K562 (cell line): Measurements from ENCODE around the gene FZD10. TPM values are rescaled to one million over a fixed set of nuclear protein-coding genes. Genes with fewer than 3 reads are reported as not detected.

Experiments
- ATAC-seq: fragments of 200-7000 bp; cut with Tn5 transposase; 3 replicates; pipeline ENCODE4 v1.9.1; 2020; ENCODE audit warnings: moderate library complexity
- BruUV-seq: library from RNA; stranded (reverse); fragments of 400-500 nt; replicated peaks from 2 replicates; lab custom pipeline; 2021; lab: Mats Ljungman, UMichigan
- CTCF ChIA-PET: fragments of 300-600 bp; formaldehyde crosslinking; extraction: SDS; loops from one replicate; lab custom pipeline; 2021; ENCODE audit warnings: low intra/inter-chr PET ratio; lab: Yijun Ruan, JAX
- POLR2A ChIA-PET: fragments of 300-600, 350-650 bp; sonication (Branson Sonifier 250); formaldehyde crosslinking; extraction: SDS; loops from one replicate; lab custom pipeline; 2021; ENCODE audit warnings: antibody characterized with exemption, inconsistent platforms; lab: Yijun Ruan, JAX
- DNase-seq, 4 experiments: peaks; one replicate each; pipeline versions ENCODE4 v3.0.0 to v3.0.0-alpha.2; 2011 to 2018; ENCODE audit warnings: low spot score in 3 of 4, mixed read lengths in 3 of 4; ENCODE audit errors: extremely low read depth in 1 of 4
- FAIRE-seq: peaks from 2 replicates; lab custom pipeline; 2011; peaks lifted over from hg19 to GRCh38; lab: Jason Lieb, UNC
- H2AFZ ChIP-seq: 2 replicates; pipeline ENCODE4 v1.6.0; 2011; ENCODE audit warnings: low read depth, low read length, control low read depth, inconsistent platforms
- H3K27ac ChIP-seq: fragments of 200-600 bp; 3 replicates; pipeline ENCODE4 v1.8.0; 2011; ENCODE audit warnings: low read depth, mild to moderate bottlenecking, control low read depth, inconsistent platforms, low read length, moderate library complexity, mixed read lengths; ENCODE audit errors: extremely low read depth
- H3K27me3 ChIP-seq, 2 experiments: fragments of 300-600 bp in 1 of 2; 2 replicates in 1 of 2; 3 replicates in 1 of 2; pipeline versions ENCODE4 v1.6.0 to v1.8.0; 2011; ENCODE audit warnings: inconsistent platforms in 2 of 2, low read length in 2 of 2, mild to moderate bottlenecking in 1 of 2, mixed read lengths in 1 of 2, moderate library complexity in 1 of 2; ENCODE audit not compliant: control insufficient read depth in 2 of 2, insufficient read depth in 2 of 2
- H3K36me3 ChIP-seq: fragments of 300-600 bp; 3 replicates; pipeline ENCODE4 v1.8.0; 2011; ENCODE audit warnings: mild to moderate bottlenecking, low read length, inconsistent platforms; ENCODE audit not compliant: control insufficient read depth, insufficient read depth
- H3K4me1 ChIP-seq, 2 experiments: fragments of 200-600 bp in 1 of 2; replicated peaks in 1 of 2; 2 replicates in 1 of 2; 3 replicates in 1 of 2; pipeline versions ENCODE4 v1.5.1 to v1.8.0; 2011; ENCODE audit warnings: inconsistent platforms in 2 of 2, low read length in 2 of 2, mild to moderate bottlenecking in 1 of 2, mixed read lengths in 1 of 2, moderate library complexity in 1 of 2; ENCODE audit not compliant: control insufficient read depth in 2 of 2, insufficient read depth in 2 of 2
- H3K4me2 ChIP-seq: 2 replicates; pipeline ENCODE4 v1.6.1; 2011; ENCODE audit warnings: low read length, control low read depth, inconsistent platforms, mixed read lengths; ENCODE audit not compliant: insufficient read depth
- H3K4me3 ChIP-seq: fragments of 200-600 bp; sonication (generic), shearing (Covaris generic); 2 replicates; pipeline ENCODE4 v1.5.1; 2016; ENCODE audit warnings: control low read depth, inconsistent platforms
- H3K79me2 ChIP-seq: fragments of 200-600 bp; 3 replicates; pipeline ENCODE4 v1.8.0; 2011; ENCODE audit warnings: low read length, inconsistent platforms; ENCODE audit not compliant: control insufficient read depth, insufficient read depth
- H3K9ac ChIP-seq, 2 experiments: 2 replicates each; pipeline versions ENCODE4 v1.6.0 to v1.6.1; 2011; ENCODE audit warnings: low read depth in 2 of 2, low read length in 2 of 2, control low read depth in 1 of 2, inconsistent platforms in 1 of 2, mild to moderate bottlenecking in 1 of 2, mixed read lengths in 1 of 2; ENCODE audit not compliant: insufficient read depth in 1 of 2
- H3K9me1 ChIP-seq: one replicate; pipeline ENCODE4 v1.6.0; 2011; ENCODE audit warnings: inconsistent platforms, mild to moderate bottlenecking, low read length, moderate library complexity; ENCODE audit not compliant: control insufficient read depth, insufficient read depth
- H3K9me3 ChIP-seq: replicated peaks from 2 replicates; pipeline ENCODE4 v1.5.1; 2011; ENCODE audit warnings: low read depth, low read length, inconsistent platforms; ENCODE audit not compliant: control insufficient read depth, insufficient read depth
- H4K20me1 ChIP-seq: replicated peaks from 2 replicates; pipeline ENCODE4 v1.6.1; 2011; ENCODE audit warnings: low read length, inconsistent platforms, mixed read lengths; ENCODE audit not compliant: control insufficient read depth, insufficient read depth
- CBX5 ChIP-seq: IDR thresholded peaks from 2 replicates; pipeline ENCODE4 v1.6.1; 2014; ENCODE audit warnings: low read depth, borderline replicate concordance
- MYBL2 ChIP-seq, 2 experiments: fragments of 450-650 bp in 1 of 2; sonication (generic) in 1 of 2; formaldehyde crosslinking in 1 of 2; IDR thresholded peaks; 2 replicates each; pipeline versions ENCODE4 v1.6.1 to v1.8.1; 2017 to 2022; ENCODE audit warnings: borderline replicate concordance in 1 of 2, inconsistent platforms in 1 of 2, low read depth in 1 of 2, mild to moderate bottlenecking in 1 of 2, missing genetic modification reagents in 1 of 2, moderate library complexity in 1 of 2
- POLR2AphosphoS5 ChIP-seq: IDR thresholded peaks from 2 replicates; pipeline ENCODE4 v1.6.1; 2011; ENCODE audit warnings: mild to moderate bottlenecking, low read depth, low read length, moderate library complexity; ENCODE audit not compliant: control insufficient read depth, insufficient read depth
- PTRF ChIP-seq: fragments of 450-650 bp; IDR thresholded peaks from 2 replicates; pipeline ENCODE4 v1.6.1; 2016; ENCODE audit warnings: mild to moderate bottlenecking, missing genetic modification characterization, missing compliant biosample characterization
- SMARCC2 ChIP-seq: fragments of 450-650 bp; IDR thresholded peaks from 2 replicates; pipeline ENCODE4 v1.6.1; 2017; ENCODE audit warnings: antibody characterized with exemption, moderate library complexity, mild to moderate bottlenecking, low read depth
- SRSF7 ChIP-seq: fragments of 200-400 bp; formaldehyde crosslinking; optimal IDR thresholded peaks from 2 replicates; pipeline ENCODE3; 2017; ENCODE audit warnings: mild to moderate bottlenecking, low read depth, low read length
- TCF3 ChIP-seq: sonication (generic); formaldehyde crosslinking; IDR thresholded peaks from 2 replicates; pipeline ENCODE4 v1.4.0; 2020; ENCODE audit warnings: mild to moderate bottlenecking, missing genetic modification reagents
- TCF7L2 ChIP-seq: fragments of 150-350 bp; IDR thresholded peaks from 2 replicates; pipeline ENCODE4 v1.6.1; 2016; ENCODE audit warnings: low read depth, mild to moderate bottlenecking, low read length, moderate library complexity
- TRIM28 ChIP-seq: fragments of 450-650 bp; IDR thresholded peaks from 2 replicates; pipeline ENCODE4 v1.6.1; 2017
- ZNF232 ChIP-seq: sonication (generic); formaldehyde crosslinking; IDR thresholded peaks from 2 replicates; pipeline ENCODE4 v1.8.0; 2022; ENCODE audit warnings: mild to moderate bottlenecking, missing genetic modification reagents
- ZNF77 ChIP-seq: fragments of 250-450 bp; sonication (Bioruptor Pico); IDR thresholded peaks from 2 replicates; pipeline ENCODE4 v1.5.0; 2020
- WGBS: fragments of 100-300 bp; shearing (Covaris generic); methylation state at CpG from one replicate; pipeline ENCODE4 v1.1.6; 2016; ENCODE audit warnings: low coverage, mixed read lengths; ENCODE audit not compliant: insufficient coverage; ENCODE audit errors: missing lambda C conversion rate; 5-methylcytosine and 5-hydroxymethylcytosine counted together
- in situ Hi-C: fragments of 300-500 bp; cut with MboI; formaldehyde crosslinking; loops from 4 replicates; pipeline ENCODE4 v1.15.0; 2018; ENCODE audit warnings: inconsistent platforms, mixed read lengths
- intact Hi-C: fragments of 100-400 bp; cut with micrococcal nuclease; formaldehyde crosslinking; loops from 2 replicates; pipeline ENCODE4 v1.14.2; 2022
- polyA plus RNA-seq, 8 experiments: library from polyadenylated mRNA; depleted of rRNA in 4 of 8; stranded (reverse) in 5 of 8; unstranded in 3 of 8; fragments of >200 nt; fragmentation: Nextera tagmentation in 2 of 8; fragmentation: Illumina TruSeq in 1 of 8; extraction: Ambion mirVana in 2 of 8; extraction: Trizol in 1 of 8; gene quantifications; 2 replicates each; pipeline versions ENCODE4 v1.2.1 to v1.2.3, GENCODE V29; 2011 to 2014; ENCODE audit warnings: inconsistent platforms in 1 of 8, missing spikeins in 1 of 8
- total RNA-seq, 7 experiments: library from RNA; depleted of rRNA in 6 of 7; stranded (reverse); fragments of >200 nt in 6 of 7; fragmentation: Illumina TruSeq in 2 of 7; extraction: Trizol in 2 of 7; gene quantifications; 2 replicates each; pipeline versions ENCODE4 v1.2.1 to v1.2.3, GENCODE V29; 2011 to 2021; ENCODE audit warnings: low replicate concordance in 1 of 7
- TF ChIP-seq, protein P1 (sequence below), 2 experiments: fragments of 450-650 bp; conservative IDR thresholded peaks; 2 replicates each; pipeline ENCODE4 v1.6.1; 2017; ENCODE audit warnings: mild to moderate bottlenecking in 2 of 2, moderate library complexity in 2 of 2
- TF ChIP-seq, protein P2 (sequence below): sonication (generic); formaldehyde crosslinking; IDR thresholded peaks from 2 replicates; pipeline ENCODE4 v1.9.0; 2022; ENCODE audit warnings: mild to moderate bottlenecking, missing genetic modification reagents
- TF ChIP-seq, protein P3 (sequence below): fragments of 250-450 bp; sonication (Bioruptor Pico); IDR thresholded peaks from 2 replicates; pipeline ENCODE4 v1.5.1; 2021; ENCODE audit warnings: mild to moderate bottlenecking
- TF ChIP-seq, protein P4 (sequence below): fragments of 450-650 bp; formaldehyde crosslinking; IDR thresholded peaks from 2 replicates; pipeline ENCODE4 v1.4.0; 2020; ENCODE audit warnings: mild to moderate bottlenecking, mixed read lengths

The FZD10 gene
- total and polyA plus RNA-seq, 9 of the 15 experiments (the other 6 are each of a cell fraction or from before 2014, with no cell fraction given) = not detected

DNA sequence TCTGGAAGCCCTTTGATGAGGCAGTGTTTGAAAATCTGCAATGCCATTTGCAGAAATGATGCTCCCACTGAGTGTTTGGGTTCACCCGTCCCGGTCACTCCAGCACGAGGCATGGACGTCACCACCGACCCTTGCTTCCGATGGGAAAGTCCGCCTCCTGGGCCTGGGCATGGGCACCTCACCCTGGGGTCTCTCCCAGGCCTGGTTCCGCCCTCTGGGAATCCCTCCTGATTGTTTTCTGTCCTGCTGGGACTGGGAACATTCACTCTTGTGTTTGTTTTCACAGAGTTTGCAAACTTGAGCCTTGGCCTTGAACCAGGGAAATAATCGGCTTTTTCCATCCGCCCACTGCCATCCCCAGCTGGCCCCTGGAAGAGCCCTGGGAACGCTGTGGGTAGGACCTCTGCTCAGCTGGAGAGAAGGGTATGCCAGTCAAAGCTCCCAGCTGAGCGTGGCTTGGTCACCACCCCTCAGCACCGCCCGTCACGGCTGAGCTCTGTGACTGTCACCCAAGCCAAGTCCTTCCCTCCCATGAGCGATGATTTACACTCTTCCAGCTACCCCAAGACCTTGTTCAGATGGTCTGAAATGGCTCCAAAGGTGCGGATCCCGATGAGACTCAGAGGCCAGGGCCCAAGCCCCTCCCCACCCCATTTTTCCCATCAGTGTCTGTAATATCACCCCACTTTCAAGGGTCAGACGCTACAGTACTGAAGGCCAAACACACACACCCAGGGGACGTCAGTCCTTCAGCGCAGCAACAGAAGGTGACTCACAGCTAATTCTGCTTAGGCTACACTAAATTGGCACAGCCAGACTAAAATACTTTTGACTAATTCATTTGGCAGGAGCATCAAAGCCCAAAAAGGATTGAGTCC, 34.1 kb upstream of the FZD10 start:
- POLR2A ChIA-PET = no interaction called here
- TF ChIP-seq, protein P1, sequence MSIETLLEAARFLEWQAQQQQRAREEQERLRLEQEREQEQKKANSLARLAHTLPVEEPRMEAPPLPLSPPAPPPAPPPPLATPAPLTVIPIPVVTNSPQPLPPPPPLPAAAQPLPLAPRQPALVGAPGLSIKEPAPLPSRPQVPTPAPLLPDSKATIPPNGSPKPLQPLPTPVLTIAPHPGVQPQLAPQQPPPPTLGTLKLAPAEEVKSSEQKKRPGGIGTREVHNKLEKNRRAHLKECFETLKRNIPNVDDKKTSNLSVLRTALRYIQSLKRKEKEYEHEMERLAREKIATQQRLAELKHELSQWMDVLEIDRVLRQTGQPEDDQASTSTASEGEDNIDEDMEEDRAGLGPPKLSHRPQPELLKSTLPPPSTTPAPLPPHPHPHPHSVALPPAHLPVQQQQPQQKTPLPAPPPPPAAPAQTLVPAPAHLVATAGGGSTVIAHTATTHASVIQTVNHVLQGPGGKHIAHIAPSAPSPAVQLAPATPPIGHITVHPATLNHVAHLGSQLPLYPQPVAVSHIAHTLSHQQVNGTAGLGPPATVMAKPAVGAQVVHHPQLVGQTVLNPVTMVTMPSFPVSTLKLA (conservative IDR thresholded peaks at IDR 0.05) = no peak
- TF ChIP-seq CBX5 = no peak
- no peak for TF ChIP-seq TCF7L2
- TF ChIP-seq, protein P2, sequence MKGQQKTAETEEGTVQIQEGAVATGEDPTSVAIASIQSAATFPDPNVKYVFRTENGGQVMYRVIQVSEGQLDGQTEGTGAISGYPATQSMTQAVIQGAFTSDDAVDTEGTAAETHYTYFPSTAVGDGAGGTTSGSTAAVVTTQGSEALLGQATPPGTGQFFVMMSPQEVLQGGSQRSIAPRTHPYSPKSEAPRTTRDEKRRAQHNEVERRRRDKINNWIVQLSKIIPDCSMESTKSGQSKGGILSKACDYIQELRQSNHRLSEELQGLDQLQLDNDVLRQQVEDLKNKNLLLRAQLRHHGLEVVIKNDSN (CRISPR knock-in tag) = no peak
- TF ChIP-seq POLR2AphosphoS5 = no peak
- TF ChIP-seq TRIM28 = no peak
- no peak for TF ChIP-seq SRSF7
- no peak for TF ChIP-seq PTRF (tag)
- TF ChIP-seq SMARCC2 = no peak
- no peak for TF ChIP-seq ZNF77 (CRISPR knock-in tag)
- no peak for TF ChIP-seq ZNF232
- TF ChIP-seq MYBL2 (IDR thresholded peaks at IDR 0.05; ENCODE audit: low read depth) = no peak
- TF ChIP-seq MYBL2 (CRISPR knock-in tag; IDR thresholded peaks at IDR 0.05; ENCODE audit: borderline replicate concordance) = no peak
- TF ChIP-seq, protein P3, sequence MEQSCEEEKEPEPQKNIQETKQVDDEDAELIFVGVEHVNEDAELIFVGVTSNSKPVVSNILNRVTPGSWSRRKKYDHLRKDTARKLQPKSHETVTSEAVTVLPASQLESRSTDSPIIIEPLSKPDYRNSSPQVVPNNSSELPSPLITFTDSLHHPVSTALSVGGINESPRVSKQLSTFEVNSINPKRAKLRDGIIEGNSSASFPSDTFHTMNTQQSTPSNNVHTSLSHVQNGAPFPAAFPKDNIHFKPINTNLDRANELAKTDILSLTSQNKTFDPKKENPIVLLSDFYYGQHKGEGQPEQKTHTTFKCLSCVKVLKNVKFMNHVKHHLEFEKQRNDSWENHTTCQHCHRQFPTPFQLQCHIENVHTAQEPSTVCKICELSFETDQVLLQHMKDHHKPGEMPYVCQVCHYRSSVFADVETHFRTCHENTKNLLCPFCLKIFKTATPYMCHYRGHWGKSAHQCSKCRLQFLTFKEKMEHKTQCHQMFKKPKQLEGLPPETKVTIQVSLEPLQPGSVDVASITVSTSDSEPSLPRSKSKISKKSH (CRISPR knock-in tag) = no peak
- TF ChIP-seq, protein P4, sequence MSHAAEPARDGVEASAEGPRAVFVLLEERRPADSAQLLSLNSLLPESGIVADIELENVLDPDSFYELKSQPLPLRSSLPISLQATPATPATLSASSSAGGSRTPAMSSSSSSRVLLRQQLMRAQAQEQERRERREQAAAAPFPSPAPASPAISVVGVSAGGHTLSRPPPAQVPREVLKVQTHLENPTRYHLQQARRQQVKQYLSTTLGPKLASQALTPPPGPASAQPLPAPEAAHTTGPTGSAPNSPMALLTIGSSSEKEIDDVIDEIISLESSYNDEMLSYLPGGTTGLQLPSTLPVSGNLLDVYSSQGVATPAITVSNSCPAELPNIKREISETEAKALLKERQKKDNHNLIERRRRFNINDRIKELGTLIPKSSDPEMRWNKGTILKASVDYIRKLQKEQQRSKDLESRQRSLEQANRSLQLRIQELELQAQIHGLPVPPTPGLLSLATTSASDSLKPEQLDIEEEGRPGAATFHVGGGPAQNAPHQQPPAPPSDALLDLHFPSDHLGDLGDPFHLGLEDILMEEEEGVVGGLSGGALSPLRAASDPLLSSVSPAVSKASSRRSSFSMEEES = no peak
- TF ChIP-seq TCF3 (CRISPR knock-in tag) = no peak

More for the DNA sequence above, 34.1 kb upstream of the FZD10 start:
- FAIRE-seq (no peak), DNase-seq (no peak), ATAC-seq (no peak)
- Histone ChIP-seq H3K27ac (no peak overlapping the region), H3K9me1 (no peaks in the 10 kb centered on the region), H3K27me3 (peaks cover 0 to 23% of the 10 kb centered on the region in 2 experiments; a peak in 2 of 5 replicates), H3K79me2 (no peaks in the 10 kb centered on the region), H3K9me3 (no peaks in the 10 kb centered on the region), H3K4me2 (no peak overlapping the region), H3K9ac (no peak overlapping the region), H3K4me3 (no peak overlapping the region), H2AFZ (no peak overlapping the region), H3K4me1 (no peaks in the 10 kb centered on the region), H3K36me3 (no peaks in the 10 kb centered on the region), H4K20me1 (no peaks in the 10 kb centered on the region)
- intact Hi-C loops = no loop called here
- CTCF ChIA-PET = no interaction called here
- 2% methylated on average over 20 of the region's 21 CpGs for WGBS
- in situ Hi-C loops = no loop called here
- BruUV-seq = no TSS peak
